H1 (cell line): Measurements from ENCODE around the gene CUEDC1. TPM values are rescaled to one million over a fixed set of nuclear protein-coding genes. Genes with fewer than 3 reads are reported as not detected.
A peak's percentile ranks its signal among the peaks of the same experiment; 100 is the strongest.

Experiments
- CTCF ChIA-PET: fragments of 300-600 bp; sonication (Branson Sonifier 250); formaldehyde crosslinking; loops from one replicate; lab custom pipeline; 2021; ENCODE audit not compliant: partially characterized antibody; lab: Charles Lee
- POLR2A ChIA-PET: fragments of 300-600 bp; sonication (Branson Sonifier 250); formaldehyde crosslinking; loops from one replicate; lab custom pipeline; 2021; ENCODE audit warnings: inconsistent platforms; ENCODE audit not compliant: partially characterized antibody; lab: Charles Lee
- DNase-seq, 2 experiments: peaks; one replicate each; pipeline versions ENCODE4 v3.0.0 to v3.0.0-alpha.2; 2010 to 2022; ENCODE audit warnings: low spot score in 2 of 2, low read depth in 1 of 2, mixed read lengths in 1 of 2
- FAIRE-seq: peaks from 2 replicates; lab custom pipeline; 2011; peaks lifted over from hg19 to GRCh38; lab: Jason Lieb, UNC
- H2AFZ ChIP-seq: 2 replicates; pipeline ENCODE4 v1.8.1; 2012; ENCODE audit warnings: low read length, inconsistent platforms
- H2AK5ac ChIP-seq: 2 replicates; pipeline ENCODE4 v1.6.1; 2013; ENCODE audit warnings: low read depth, low read length
- H2BK120ac ChIP-seq: replicated peaks from 2 replicates; pipeline ENCODE3; 2013; ENCODE audit warnings: low read depth, low read length, inconsistent platforms
- H2BK12ac ChIP-seq: 2 replicates; pipeline ENCODE4 v1.6.1; 2013; ENCODE audit warnings: low read depth, low read length
- H2BK15ac ChIP-seq: 2 replicates; pipeline ENCODE4 v1.6.1; 2013; ENCODE audit warnings: low read length
- H2BK20ac ChIP-seq: 2 replicates; pipeline ENCODE4 v1.6.1; 2013; ENCODE audit warnings: low read length
- H2BK5ac ChIP-seq: 2 replicates; pipeline ENCODE4 v1.6.1; 2013; ENCODE audit warnings: low read depth, low read length
- H3K14ac ChIP-seq: 2 replicates; pipeline ENCODE4 v1.6.1; 2013; ENCODE audit warnings: inconsistent platforms; ENCODE audit not compliant: insufficient read length
- H3K18ac ChIP-seq: 2 replicates; pipeline ENCODE4 v1.6.1; 2013; ENCODE audit warnings: low read length; ENCODE audit errors: extremely low read depth
- H3K23ac ChIP-seq: 2 replicates; pipeline ENCODE4 v1.6.1; 2013; ENCODE audit warnings: inconsistent platforms; ENCODE audit not compliant: insufficient read length
- H3K23me2 ChIP-seq: 2 replicates; pipeline ENCODE4 v1.6.1; 2013; ENCODE audit warnings: low read depth, low read length
- H3K27ac ChIP-seq: 2 replicates; pipeline ENCODE4 v1.6.1; 2011; ENCODE audit warnings: low read depth, low read length, inconsistent platforms
- H3K27me3 ChIP-seq, 4 experiments: replicated peaks in 1 of 4; 1 replicate in 1 of 4; 2 replicates in 3 of 4; pipeline versions ENCODE4 v1.6.1 to v1.8.1; 2011 to 2013; ENCODE audit warnings: low read length in 3 of 4, mild to moderate bottlenecking in 3 of 4, inconsistent platforms in 2 of 4, mixed read lengths in 2 of 4, moderate library complexity in 1 of 4; ENCODE audit not compliant: control insufficient read depth in 3 of 4, insufficient read depth in 3 of 4; ENCODE audit errors: extremely low read depth in 1 of 4
- H3K36me3 ChIP-seq, 4 experiments: 2 replicates each; pipeline versions ENCODE4 v1.6.1 to v1.8.1; 2011 to 2013; ENCODE audit warnings: mild to moderate bottlenecking in 4 of 4, low read length in 3 of 4, moderate library complexity in 2 of 4, control low read depth in 1 of 4, inconsistent platforms in 1 of 4; ENCODE audit not compliant: insufficient read depth in 4 of 4, control insufficient read depth in 2 of 4
- H3K4ac ChIP-seq: replicated peaks from 2 replicates; pipeline ENCODE3; 2013; ENCODE audit warnings: low read length, low read depth, mixed read lengths, inconsistent platforms; ENCODE audit not compliant: insufficient read length
- H3K4me1 ChIP-seq, 4 experiments: replicated peaks in 1 of 4; 1 replicate in 1 of 4; 2 replicates in 3 of 4; pipeline versions ENCODE4 v1.6.1 to v1.8.1; 2011 to 2013; ENCODE audit warnings: low read length in 3 of 4, inconsistent platforms in 2 of 4, mixed read lengths in 1 of 4; ENCODE audit not compliant: insufficient read depth in 4 of 4, control insufficient read depth in 3 of 4
- H3K4me2 ChIP-seq, 2 experiments: 2 replicates each; pipeline versions ENCODE4 v1.6.1 to v1.8.1; 2011 to 2013; ENCODE audit warnings: low read depth in 2 of 2, low read length in 2 of 2, control low read depth in 1 of 2, inconsistent platforms in 1 of 2, mild to moderate bottlenecking in 1 of 2; ENCODE audit not compliant: insufficient read depth in 1 of 2
- H3K4me3 ChIP-seq, 4 experiments: fragments of 200-600, 300-600 bp in 1 of 4; sonication (generic), shearing (Covaris generic), sonication (Bioruptor Twin) in 1 of 4; 2 replicates each; pipeline versions ENCODE4 v1.5.1 to v1.8.1; 2011 to 2016; ENCODE audit warnings: low read length in 4 of 4, low read depth in 3 of 4, control low read depth in 2 of 4, inconsistent platforms in 2 of 4, mild to moderate bottlenecking in 2 of 4, mixed read lengths in 1 of 4, moderate library complexity in 1 of 4; ENCODE audit not compliant: insufficient read depth in 2 of 4; ENCODE audit errors: extremely low read depth in 1 of 4
- H3K56ac ChIP-seq: replicated peaks from 2 replicates; pipeline ENCODE3; 2013; ENCODE audit warnings: low read depth, mild to moderate bottlenecking, mixed read lengths, low read length, inconsistent platforms; ENCODE audit not compliant: insufficient read length
- H3K79me1 ChIP-seq: 2 replicates; pipeline ENCODE4 v1.6.1; 2013; ENCODE audit warnings: low read depth, low read length, control low read depth
- H3K79me2 ChIP-seq, 2 experiments: 2 replicates each; pipeline versions ENCODE4 v1.6.1 to v1.8.1; 2012 to 2013; ENCODE audit warnings: low read length in 2 of 2, mild to moderate bottlenecking in 2 of 2, inconsistent platforms in 1 of 2; ENCODE audit not compliant: insufficient read depth in 2 of 2, control insufficient read depth in 1 of 2
- H3K9ac ChIP-seq, 4 experiments: replicated peaks in 1 of 4; 1 replicate in 1 of 4; 2 replicates in 3 of 4; pipeline versions ENCODE4 v1.6.1 to v1.8.1; 2011 to 2013; ENCODE audit warnings: low read depth in 3 of 4, low read length in 3 of 4, control low read depth in 2 of 4, mild to moderate bottlenecking in 2 of 4, moderate library complexity in 2 of 4, inconsistent platforms in 1 of 4; ENCODE audit errors: extremely low read depth in 1 of 4
- H3K9me3 ChIP-seq, 2 experiments: 2 replicates each; pipeline versions ENCODE4 v1.6.1 to v1.8.1; 2012 to 2013; ENCODE audit warnings: mild to moderate bottlenecking in 2 of 2, moderate library complexity in 2 of 2, control low read depth in 1 of 2, inconsistent platforms in 1 of 2, low read depth in 1 of 2, low read length in 1 of 2, mixed read lengths in 1 of 2; ENCODE audit not compliant: insufficient read depth in 2 of 2
- H4K20me1 ChIP-seq, 2 experiments: replicated peaks in 1 of 2; 2 replicates each; pipeline versions ENCODE3 to v1.8.1; 2011 to 2013; ENCODE audit warnings: inconsistent platforms in 2 of 2, low read length in 2 of 2, mild to moderate bottlenecking in 1 of 2; ENCODE audit not compliant: insufficient read depth in 2 of 2, control insufficient read depth in 1 of 2
- H4K5ac ChIP-seq: 2 replicates; pipeline ENCODE4 v1.6.1; 2013; ENCODE audit warnings: low read length, low read depth, mixed read lengths, inconsistent platforms; ENCODE audit not compliant: insufficient read length
- H4K8ac ChIP-seq: 2 replicates; pipeline ENCODE4 v1.8.0; 2013; ENCODE audit warnings: mild to moderate bottlenecking, moderate library complexity, low read length, inconsistent platforms; ENCODE audit not compliant: insufficient read depth; ENCODE audit errors: extremely low read depth
- H4K91ac ChIP-seq: replicated peaks from 2 replicates; pipeline ENCODE3; 2013; ENCODE audit warnings: low read length, mixed read lengths, inconsistent platforms; ENCODE audit not compliant: insufficient read length
- ATF3 ChIP-seq: IDR thresholded peaks from 2 replicates; pipeline ENCODE4 v1.6.1; 2011; ENCODE audit warnings: low read depth, mild to moderate bottlenecking, low read length; ENCODE audit not compliant: insufficient read depth
- MAFK ChIP-seq: IDR thresholded peaks from 2 replicates; pipeline ENCODE4 v1.6.1; 2012; ENCODE audit warnings: low read depth, mild to moderate bottlenecking, improper control_type of control experiment, low read length
- TBP ChIP-seq: IDR thresholded peaks from 2 replicates; pipeline ENCODE4 v1.6.1; 2011; ENCODE audit warnings: low read depth, low read length, improper control_type of control experiment
- WGBS, 2 experiments: shearing (Covaris generic) in 1 of 2; methylation state at CpG; one replicate each; pipeline versions ENCODE4 v1.1.6 to v1.1.7; 2013 to 2015; ENCODE audit warnings: low lambda C conversion rate in 2 of 2, mixed read lengths in 2 of 2, inconsistent platforms in 1 of 2, low coverage in 1 of 2, missing lambda C conversion rate in 1 of 2; ENCODE audit not compliant: insufficient replicate concordance in 2 of 2, insufficient coverage in 1 of 2, insufficient read length in 1 of 2; ENCODE audit errors: extremely low coverage in 1 of 2, missing lambda C conversion rate in 1 of 2; 5-methylcytosine and 5-hydroxymethylcytosine counted together
- polyA plus RNA-seq, 7 experiments: library from polyadenylated mRNA; depleted of rRNA in 3 of 7; stranded (reverse) in 5 of 7; unstranded in 2 of 7; fragments of >200 nt in 5 of 7; fragments of 200-250 nt in 2 of 7; gene quantifications; 1 replicate in 5 of 7; 2 replicates in 1 of 7; 4 replicates in 1 of 7; pipeline versions ENCODE4 v1.2.1 to v1.2.3, GENCODE V29; 2011 to 2013; ENCODE audit warnings: missing spikeins in 2 of 7, mixed read lengths in 2 of 7
- total RNA-seq: library from RNA; stranded (reverse); fragmentation: NEBNext Ultra II Directional; extraction: Animal tissue kit (Norgen Biotek cat#: 25700); gene quantifications from 2 replicates; pipeline ENCODE4 v1.2.1, GENCODE V29; 2021

CUEDC1 gene
- total and polyA plus RNA-seq, 2 of the 8 experiments (the other 6 are each of a cell fraction or from before 2014, with no cell fraction given): 4.0 to 10.7 TPM

- H3K9me3 ChIP-seq: no peaks in the 10 kb centered on the region
- no peak for DNase-seq
- no peak overlapping the region for H4K5ac ChIP-seq
- H3K36me3 ChIP-seq: no peaks in the 10 kb centered on the region
- no peak overlapping the region for H4K8ac ChIP-seq
- TF ChIP-seq MAFK: no peak
- no peak for TF ChIP-seq TBP
- TF ChIP-seq ATF3: no peak
- no peak overlapping the region for H2BK12ac ChIP-seq
- H4K20me1 ChIP-seq: no peaks in the 10 kb centered on the region
- H3K4me1 ChIP-seq: peaks cover 13 to 23% (median 19%) of the 10 kb centered on the region in 4 experiments
- no peak overlapping the region for H3K27ac ChIP-seq
- no peaks in the 10 kb centered on the region for H3K79me2 ChIP-seq
- 100% methylated on average over 1 of the region's 1 CpG; no CpG with 5 or more reads in 1 of the 2 experiments for WGBS, 2 experiments
- ChIA-PET POLR2A (interaction anchor here (0.6 to 3.6 kb wide), 12 partner anchors 12 to 223 kb away, joined by 3 to 18 read pairs (median 8); partner anchors contain the start of gene SRSF1), CTCF (interaction anchor here (1.1 to 13.5 kb wide), 21 partner anchors 10 to 95 kb away, joined by 3 to 162 read pairs (median 9); no protein-coding TSS in a partner anchor)
- no peak overlapping the region for H2BK5ac ChIP-seq
- peak overlapping the region; percentile 98; the same call in 1 of the 2 replicates for H2BK15ac ChIP-seq
- H3K23me2 ChIP-seq: peaks cover 8% of the 10 kb centered on the region; the same call in 1 of the 2 replicates
- no peak overlapping the region for H3K4me3 ChIP-seq
- no peak overlapping the region for H3K14ac ChIP-seq
- H2AFZ ChIP-seq: no peak overlapping the region
- H3K27me3 ChIP-seq: peaks cover 0 to 30% (median 20%) of the 10 kb centered on the region in 4 experiments; a peak in 6 of 7 replicates
- no peak for FAIRE-seq
- H3K18ac ChIP-seq: no peak overlapping the region
- peak overlapping the region; percentile 29; the same call in 1 of the 2 replicates for H2AK5ac ChIP-seq
- H3K56ac ChIP-seq: no peak overlapping the region
- H3K4ac ChIP-seq: no peak overlapping the region
- H3K4me2 ChIP-seq: no peak overlapping the region; a peak in 1 of 4 replicates
- H4K91ac ChIP-seq: no peak overlapping the region
- no peak overlapping the region for H3K23ac ChIP-seq
- H2BK20ac ChIP-seq: peak overlapping the region; percentile 23; the same call in 1 of the 2 replicates
- no peak overlapping the region for H2BK120ac ChIP-seq
- H3K79me1 ChIP-seq: no peaks in the 10 kb centered on the region
- H3K9ac ChIP-seq: no peak overlapping the region
Observed at GRCh38 chr17:57953219-57953618, 2.0 kb downstream of the CUEDC1 start.
